ENCODE measurements around the gene TEX12.
"Not testable (repeated sequence)": the region's sequence is repeated elsewhere in the genome, so short reads cannot be mapped to it uniquely, and the experiment has no call there.

The TEX12 gene

GRCh38 chr11:112167145-112167544 lies at the start of gene TEX12:
Gene TEX12, plus strand, starts transcription at chr11:112167372. Its CDS starts 1,897 bp downstream, at chr11:112169269.
- no peak for DNase-seq (ENCODE audit: low read depth, low spot score)

- DNase-seq (ENCODE audit: low read depth, low spot score) = no peak
Measured at GRCh38 chr11:112118176-112118575, 49.0 kb upstream of the TEX12 start.

- DNase-seq (ENCODE audit: low read depth, low spot score) = no peak
Measured at GRCh38 chr11:112121981-112122615, 45.1 kb upstream of the TEX12 start.

- no peak for DNase-seq (ENCODE audit: low read depth, low spot score)
Measured at GRCh38 chr11:112123129-112123528, 44.0 kb upstream of the TEX12 start.

GRCh38 chr11:112127056-112127455 lies 40.1 kb upstream of the TEX12 start:
- DNase-seq (ENCODE audit: low read depth, low spot score) = no peak

GRCh38 chr11:112128483-112129121 lies 38.6 kb upstream of the TEX12 start:
- no peak for DNase-seq (ENCODE audit: low read depth, low spot score)

GRCh38 chr11:112129656-112130055 lies 37.5 kb upstream of the TEX12 start:
- DNase-seq (ENCODE audit: low read depth, low spot score) = no peak

- DNase-seq (ENCODE audit: low read depth, low spot score) = peak; percentile 4
Measured at GRCh38 chr11:112132737-112133136, 34.4 kb upstream of the TEX12 start.

GRCh38 chr11:112134473-112134872 lies 32.7 kb upstream of the TEX12 start:
- no peak for DNase-seq (ENCODE audit: low read depth, low spot score)

- DNase-seq (ENCODE audit: low read depth, low spot score) = no peak
Measured at GRCh38 chr11:112143597-112143996, 23.6 kb upstream of the TEX12 start.

GRCh38 chr11:112150517-112150916 lies 16.7 kb upstream of the TEX12 start:
- no peak for DNase-seq (ENCODE audit: low read depth, low spot score)

- DNase-seq (ENCODE audit: low read depth, low spot score) = no peak
Measured at GRCh38 chr11:112156153-112156955, 10.8 kb upstream of the TEX12 start.

- no peak for DNase-seq (ENCODE audit: low read depth, low spot score)
Measured at GRCh38 chr11:112156956-112157766, 10.0 kb upstream of the TEX12 start.

GRCh38 chr11:112159098-112160065 lies 7.8 kb upstream of the TEX12 start:
- DNase-seq (ENCODE audit: low read depth, low spot score) = no peak

GRCh38 chr11:112160091-112160848 lies 6.9 kb upstream of the TEX12 start:
- no peak for DNase-seq (ENCODE audit: low read depth, low spot score)

GRCh38 chr11:112161012-112161411 lies 6.2 kb upstream of the TEX12 start:
- DNase-seq (ENCODE audit: low read depth, low spot score) = no peak

- DNase-seq (ENCODE audit: low read depth, low spot score) = not testable (repeated sequence)
Measured at GRCh38 chr11:112162200-112162599, 5.0 kb upstream of the TEX12 start.

GRCh38 chr11:112162761-112163546 lies 4.2 kb upstream of the TEX12 start:
- no peak for DNase-seq (ENCODE audit: low read depth, low spot score)

All from ELF-1 (cell line).